ENCODE measurements around the gene IDH3G.

Gene IDH3G

GRCh38 chrX:153816831-153817690, 22.9 kb upstream of the IDH3G start:
- POLR2A ChIA-PET = no interaction called here
- TF ChIP-seq NFRKB (IDR thresholded peaks at IDR 0.05) (no peak), L3MBTL2 (conservative IDR thresholded peaks at IDR 0.05) (no peak), FOXA1 (IDR thresholded peaks at IDR 0.05) (no peak), LEF1 (IDR thresholded peaks at IDR 0.05; ENCODE audit: borderline replicate concordance) (no peak), ELF4 (IDR thresholded peaks at IDR 0.05) (no peak), SP1 (IDR thresholded peaks at IDR 0.05) (no peak), FOXK2 (IDR thresholded peaks at IDR 0.05) (no peak)
- TF ChIP-seq, protein P1, sequence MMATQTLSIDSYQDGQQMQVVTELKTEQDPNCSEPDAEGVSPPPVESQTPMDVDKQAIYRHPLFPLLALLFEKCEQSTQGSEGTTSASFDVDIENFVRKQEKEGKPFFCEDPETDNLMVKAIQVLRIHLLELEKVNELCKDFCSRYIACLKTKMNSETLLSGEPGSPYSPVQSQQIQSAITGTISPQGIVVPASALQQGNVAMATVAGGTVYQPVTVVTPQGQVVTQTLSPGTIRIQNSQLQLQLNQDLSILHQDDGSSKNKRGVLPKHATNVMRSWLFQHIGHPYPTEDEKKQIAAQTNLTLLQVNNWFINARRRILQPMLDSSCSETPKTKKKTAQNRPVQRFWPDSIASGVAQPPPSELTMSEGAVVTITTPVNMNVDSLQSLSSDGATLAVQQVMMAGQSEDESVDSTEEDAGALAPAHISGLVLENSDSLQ (IDR thresholded peaks at IDR 0.05) = no peak
- DNase-seq (ENCODE audit: extremely low spot score) = no peak
- CTCF ChIA-PET = no interaction called here

DNA sequence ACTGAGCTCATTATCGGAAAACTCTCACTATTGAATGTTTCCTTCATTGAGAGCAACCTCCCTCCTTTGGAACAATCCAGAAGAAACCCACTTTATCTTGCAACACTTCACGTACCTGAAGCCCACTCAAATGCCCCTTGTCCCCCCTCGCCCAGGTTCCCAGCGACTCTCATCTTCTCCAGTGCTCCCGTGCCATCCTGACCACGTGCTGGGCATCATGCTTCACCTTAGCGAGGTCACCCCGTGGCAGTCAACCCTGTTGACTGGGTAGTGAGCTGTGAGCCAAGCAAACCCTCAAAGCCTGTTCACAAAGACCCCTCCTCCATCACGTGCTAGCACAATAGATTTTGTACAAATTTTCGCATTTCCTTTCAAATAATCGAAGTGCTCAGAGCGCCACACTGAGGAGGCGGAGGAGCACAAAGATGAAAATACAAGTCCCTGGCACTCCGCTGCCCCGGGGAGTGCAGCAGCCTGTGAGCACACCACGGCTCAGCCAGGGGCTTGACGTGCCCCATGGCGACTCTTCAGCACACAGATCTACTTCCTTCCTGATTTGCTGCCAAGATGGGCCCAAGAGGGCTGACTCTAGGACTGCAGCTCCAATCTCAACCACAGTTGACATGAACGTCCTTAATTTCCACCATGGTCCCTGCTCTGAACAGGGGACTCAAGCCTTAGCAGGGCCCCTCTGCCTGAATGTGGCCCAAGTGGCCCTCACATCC, 20.6 kb upstream of the IDH3G start:
- DNase-seq (ENCODE audit: extremely low spot score) = no peak
- ChIA-PET POLR2A (no interaction called here), CTCF (no interaction called here)
- TF ChIP-seq CTBP1 (IDR thresholded peaks at IDR 0.05; ENCODE audit: borderline replicate concordance) = no peak
- TF ChIP-seq SP1 (IDR thresholded peaks at IDR 0.05) = no peak
- TF ChIP-seq BHLHE40 (IDR thresholded peaks at IDR 0.05; ENCODE audit: borderline replicate concordance) = no peak
- TF ChIP-seq ELF4 (IDR thresholded peaks at IDR 0.05) = no peak
- no peak for TF ChIP-seq HDGF (IDR thresholded peaks at IDR 0.05; ENCODE audit: borderline replicate concordance)
- TF ChIP-seq ZNF384 (IDR thresholded peaks at IDR 0.05) = no peak
- TF ChIP-seq LEF1 (IDR thresholded peaks at IDR 0.05; ENCODE audit: borderline replicate concordance) = no peak
- TF ChIP-seq FOXA1 (IDR thresholded peaks at IDR 0.05) = no peak
- TF ChIP-seq, protein P1 (IDR thresholded peaks at IDR 0.05) = no peak
- TF ChIP-seq ARNT (IDR thresholded peaks at IDR 0.05) = no peak
- TF ChIP-seq FOXM1 (IDR thresholded peaks at IDR 0.05; ENCODE audit: borderline replicate concordance) = no peak
- TF ChIP-seq L3MBTL2 (conservative IDR thresholded peaks at IDR 0.05) = no peak
- no peak for TF ChIP-seq SUZ12 (IDR thresholded peaks at IDR 0.05)
- no peak for TF ChIP-seq NFRKB (IDR thresholded peaks at IDR 0.05)
- no peak for TF ChIP-seq FOXK2 (IDR thresholded peaks at IDR 0.05)

GRCh38 chrX:153813161-153813560, 19.0 kb upstream of the IDH3G start:
- ChIA-PET POLR2A (no interaction called here), CTCF (no interaction called here)
- no peak for DNase-seq (ENCODE audit: extremely low spot score)
- TF ChIP-seq ZNF384 (IDR thresholded peaks at IDR 0.05) = no peak
- TF ChIP-seq LEF1 (IDR thresholded peaks at IDR 0.05; ENCODE audit: borderline replicate concordance) = no peak
- TF ChIP-seq ELF4 (IDR thresholded peaks at IDR 0.05) = no peak
- TF ChIP-seq, protein P1 (IDR thresholded peaks at IDR 0.05) = no peak
- no peak for TF ChIP-seq NFRKB (IDR thresholded peaks at IDR 0.05)
- TF ChIP-seq SUZ12 (IDR thresholded peaks at IDR 0.05) = no peak
- no peak for TF ChIP-seq BHLHE40 (IDR thresholded peaks at IDR 0.05; ENCODE audit: borderline replicate concordance)
- TF ChIP-seq CTBP1 (IDR thresholded peaks at IDR 0.05; ENCODE audit: borderline replicate concordance) = no peak
- no peak for TF ChIP-seq FOXM1 (IDR thresholded peaks at IDR 0.05; ENCODE audit: borderline replicate concordance)
- no peak for TF ChIP-seq L3MBTL2 (conservative IDR thresholded peaks at IDR 0.05)
- no peak for TF ChIP-seq SP1 (IDR thresholded peaks at IDR 0.05)
- no peak for TF ChIP-seq FOXK2 (IDR thresholded peaks at IDR 0.05)

DNA sequence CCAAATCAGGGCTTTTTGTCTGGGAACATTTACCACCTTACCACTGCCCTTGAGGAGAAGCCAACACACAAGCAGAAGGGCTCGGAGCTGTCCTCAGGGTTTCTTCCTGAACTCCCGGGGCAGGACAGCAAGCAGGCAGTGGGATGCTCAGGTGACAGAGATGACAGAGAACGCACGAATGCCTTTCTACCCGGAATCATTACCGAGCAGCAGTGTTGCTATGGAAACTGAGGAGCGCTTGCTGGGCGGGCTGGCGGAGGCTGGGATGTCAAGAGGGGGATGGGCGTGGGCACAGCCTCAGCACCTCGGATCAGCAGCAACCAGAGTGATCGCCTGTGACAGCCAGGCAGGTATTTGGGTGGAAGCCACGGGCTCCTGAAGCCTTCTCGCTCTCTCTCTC, 18.0 kb upstream of the IDH3G start:
- TF ChIP-seq L3MBTL2 (conservative IDR thresholded peaks at IDR 0.05) = no peak
- no peak for TF ChIP-seq BHLHE40 (IDR thresholded peaks at IDR 0.05; ENCODE audit: borderline replicate concordance)
- no peak for TF ChIP-seq FOXK2 (IDR thresholded peaks at IDR 0.05)
- no peak for TF ChIP-seq ARNT (IDR thresholded peaks at IDR 0.05)
- no peak for TF ChIP-seq ZNF384 (IDR thresholded peaks at IDR 0.05)
- no peak for TF ChIP-seq HDGF (IDR thresholded peaks at IDR 0.05; ENCODE audit: borderline replicate concordance)
- TF ChIP-seq TARDBP (IDR thresholded peaks at IDR 0.05) = no peak
- TF ChIP-seq NFRKB (IDR thresholded peaks at IDR 0.05) = no peak
- no peak for TF ChIP-seq SUZ12 (IDR thresholded peaks at IDR 0.05)
- no peak for TF ChIP-seq LEF1 (IDR thresholded peaks at IDR 0.05; ENCODE audit: borderline replicate concordance)
- TF ChIP-seq FOXM1 (IDR thresholded peaks at IDR 0.05; ENCODE audit: borderline replicate concordance) = no peak
- no peak for TF ChIP-seq SP1 (IDR thresholded peaks at IDR 0.05)
- CTCF ChIA-PET = interaction anchor here (0.6 kb wide), 1 partner anchor 204 kb away, joined by 3 read pairs; no protein-coding TSS in a partner anchor
- no peak for DNase-seq (ENCODE audit: extremely low spot score)
- POLR2A ChIA-PET = no interaction called here

- POLR2A ChIA-PET = interaction anchor here (3.0 kb wide), 1 partner anchor 14 kb away, joined by 11 read pairs; the partner anchor contains the start of genes IDH3G and SSR4
Observed at GRCh38 chrX:153807976-153808375, 13.8 kb upstream of the IDH3G start.

More at GRCh38 chrX:153807976-153808375, 13.8 kb upstream of the IDH3G start:
- no peak for DNase-seq (ENCODE audit: extremely low spot score)
- CTCF ChIA-PET = interaction anchor here (0.9 kb wide), 1 partner anchor 139 kb away, joined by 3 read pairs; no protein-coding TSS in a partner anchor
- TF ChIP-seq LEF1 (IDR thresholded peaks at IDR 0.05; ENCODE audit: borderline replicate concordance) (no peak), BHLHE40 (IDR thresholded peaks at IDR 0.05; ENCODE audit: borderline replicate concordance) (no peak), NFRKB (IDR thresholded peaks at IDR 0.05) (no peak), SUZ12 (IDR thresholded peaks at IDR 0.05) (no peak), FOXM1 (IDR thresholded peaks at IDR 0.05; ENCODE audit: borderline replicate concordance) (no peak), ZNF384 (IDR thresholded peaks at IDR 0.05) (no peak), HDGF (IDR thresholded peaks at IDR 0.05; ENCODE audit: borderline replicate concordance) (no peak), FOXK2 (IDR thresholded peaks at IDR 0.05) (no peak), ELF4 (IDR thresholded peaks at IDR 0.05) (no peak), TARDBP (IDR thresholded peaks at IDR 0.05) (no peak)
